ENCODE measurements around the gene KLHL21.
A peak's percentile ranks its signal among the peaks of the same experiment; 100 is the strongest.

Gene KLHL21

GRCh38 chr1:6627841-6628545 lies 25.3 kb upstream of the KLHL21 start:
- Histone ChIP-seq H2AFZ (ENCODE audit: low read length) (no peak overlapping the region), H3K4me2 (ENCODE audit: low read length) (no peak overlapping the region)

DNA sequence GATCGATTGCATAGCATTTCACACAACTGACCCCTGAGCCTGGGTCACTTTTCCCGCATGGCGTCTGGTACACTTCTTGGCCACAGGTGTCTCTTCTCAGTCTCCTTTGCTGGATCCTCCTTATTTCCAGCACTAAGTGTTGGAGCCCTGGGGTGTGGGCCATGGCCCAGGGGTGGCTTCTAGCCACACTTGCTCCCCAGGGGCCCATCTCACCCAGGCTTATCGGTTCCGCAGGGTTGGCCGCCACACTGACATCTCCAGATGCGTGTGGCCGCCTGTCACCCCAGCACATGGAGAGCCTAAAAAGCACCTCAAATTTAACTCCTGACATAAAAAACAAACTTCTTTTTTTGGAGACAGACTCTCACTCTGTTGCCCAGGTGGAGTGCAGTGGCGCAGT lies 24.4 kb upstream of the KLHL21 start:
- Histone ChIP-seq H3K4me1 (ENCODE audit: insufficient read depth, low read length, severe bottlenecking) (peaks cover 27% of the 10 kb centered on the region), H2AFZ (ENCODE audit: low read length) (no peak overlapping the region), H3K79me2 (ENCODE audit: insufficient read depth, low read length) (no peaks in the 10 kb centered on the region), H3K9ac (ENCODE audit: low read length) (no peak overlapping the region; the same call in 1 of the 2 replicates), H3K9me3 (ENCODE audit: low read length) (no peaks in the 10 kb centered on the region), H3F3A (ENCODE audit: insufficient read depth, low read length) (no peaks in the 10 kb centered on the region), H3K27ac (ENCODE audit: low read depth, low read length, poor library complexity, severe bottlenecking) (peak overlapping the region; percentile 48), H3K9me2 (ENCODE audit: low read depth, low read length) (no peaks in the 10 kb centered on the region), H3K4me2 (ENCODE audit: low read length) (peak overlapping the region; percentile 97; the same call in 1 of the 2 replicates), H3K4me3 (ENCODE audit: low read depth, low read length, poor library complexity, severe bottlenecking) (peak overlapping the region; percentile 85), H4K20me1 (ENCODE audit: insufficient read depth, low read length) (no peaks in the 10 kb centered on the region), H3K27me3 (ENCODE audit: insufficient read depth, low read length) (no peaks in the 10 kb centered on the region), H3K36me3 (ENCODE audit: insufficient read depth, low read length) (peaks cover 60% of the 10 kb centered on the region)
- TF ChIP-seq EZH2 (IDR thresholded peaks at IDR 0.05; ENCODE audit: borderline replicate concordance, low read length) = no peak
- TF ChIP-seq, protein P1, sequence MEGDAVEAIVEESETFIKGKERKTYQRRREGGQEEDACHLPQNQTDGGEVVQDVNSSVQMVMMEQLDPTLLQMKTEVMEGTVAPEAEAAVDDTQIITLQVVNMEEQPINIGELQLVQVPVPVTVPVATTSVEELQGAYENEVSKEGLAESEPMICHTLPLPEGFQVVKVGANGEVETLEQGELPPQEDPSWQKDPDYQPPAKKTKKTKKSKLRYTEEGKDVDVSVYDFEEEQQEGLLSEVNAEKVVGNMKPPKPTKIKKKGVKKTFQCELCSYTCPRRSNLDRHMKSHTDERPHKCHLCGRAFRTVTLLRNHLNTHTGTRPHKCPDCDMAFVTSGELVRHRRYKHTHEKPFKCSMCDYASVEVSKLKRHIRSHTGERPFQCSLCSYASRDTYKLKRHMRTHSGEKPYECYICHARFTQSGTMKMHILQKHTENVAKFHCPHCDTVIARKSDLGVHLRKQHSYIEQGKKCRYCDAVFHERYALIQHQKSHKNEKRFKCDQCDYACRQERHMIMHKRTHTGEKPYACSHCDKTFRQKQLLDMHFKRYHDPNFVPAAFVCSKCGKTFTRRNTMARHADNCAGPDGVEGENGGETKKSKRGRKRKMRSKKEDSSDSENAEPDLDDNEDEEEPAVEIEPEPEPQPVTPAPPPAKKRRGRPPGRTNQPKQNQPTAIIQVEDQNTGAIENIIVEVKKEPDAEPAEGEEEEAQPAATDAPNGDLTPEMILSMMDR (IDR thresholded peaks at IDR 0.05; ENCODE audit: low read length) = no peak

More at GRCh38 chr1:6627841-6628545, 25.3 kb upstream of the KLHL21 start:
- TF ChIP-seq, protein P1 (IDR thresholded peaks at IDR 0.05; ENCODE audit: low read length) = no peak
- no peak for TF ChIP-seq EZH2 (IDR thresholded peaks at IDR 0.05; ENCODE audit: borderline replicate concordance, low read length)
- no peaks in the 10 kb centered on the region for H3K9me3 ChIP-seq (ENCODE audit: low read length)
- H3K36me3 ChIP-seq (ENCODE audit: insufficient read depth, low read length) = peaks cover 60% of the 10 kb centered on the region
- H3K79me2 ChIP-seq (ENCODE audit: insufficient read depth, low read length) = no peaks in the 10 kb centered on the region
- peak overlapping the region; percentile 48 for H3K27ac ChIP-seq (ENCODE audit: low read depth, low read length, poor library complexity, severe bottlenecking)
- H3K9ac ChIP-seq (ENCODE audit: low read length) = no peak overlapping the region
- no peaks in the 10 kb centered on the region for H3K27me3 ChIP-seq (ENCODE audit: insufficient read depth, low read length)
- H3K4me1 ChIP-seq (ENCODE audit: insufficient read depth, low read length, severe bottlenecking) = peaks cover 27% of the 10 kb centered on the region
- no peak overlapping the region for H3K4me3 ChIP-seq (ENCODE audit: low read depth, low read length, poor library complexity, severe bottlenecking)
- H4K20me1 ChIP-seq (ENCODE audit: insufficient read depth, low read length) = no peaks in the 10 kb centered on the region
- H3K9me2 ChIP-seq (ENCODE audit: low read depth, low read length) = no peaks in the 10 kb centered on the region
- H3F3A ChIP-seq (ENCODE audit: insufficient read depth, low read length) = no peaks in the 10 kb centered on the region

GRCh38 chr1:6625584-6626149 lies 23.0 kb upstream of the KLHL21 start:
- peak overlapping the region; percentile 97 for H3K4me2 ChIP-seq (ENCODE audit: low read length)
- no peaks in the 10 kb centered on the region for H3F3A ChIP-seq (ENCODE audit: insufficient read depth, low read length)
- no peaks in the 10 kb centered on the region for H3K9me2 ChIP-seq (ENCODE audit: low read depth, low read length)
- H3K4me1 ChIP-seq (ENCODE audit: insufficient read depth, low read length, severe bottlenecking) = peaks cover 27% of the 10 kb centered on the region
- H3K36me3 ChIP-seq (ENCODE audit: insufficient read depth, low read length) = peaks cover 74% of the 10 kb centered on the region
- H3K9me3 ChIP-seq (ENCODE audit: low read length) = no peaks in the 10 kb centered on the region
- H3K27ac ChIP-seq (ENCODE audit: low read depth, low read length, poor library complexity, severe bottlenecking) = peak overlapping the region; percentile 50
- no peak overlapping the region for H2AFZ ChIP-seq (ENCODE audit: low read length)
- no peak for TF ChIP-seq EZH2 (IDR thresholded peaks at IDR 0.05; ENCODE audit: borderline replicate concordance, low read length)
- TF ChIP-seq, protein P1 (IDR thresholded peaks at IDR 0.05; ENCODE audit: low read length) = no peak
- no peaks in the 10 kb centered on the region for H4K20me1 ChIP-seq (ENCODE audit: insufficient read depth, low read length)
- no peaks in the 10 kb centered on the region for H3K27me3 ChIP-seq (ENCODE audit: insufficient read depth, low read length)
- no peaks in the 10 kb centered on the region for H3K79me2 ChIP-seq (ENCODE audit: insufficient read depth, low read length)
- H3K4me3 ChIP-seq (ENCODE audit: low read depth, low read length, poor library complexity, severe bottlenecking) = peak overlapping the region; percentile 85
- H3K9ac ChIP-seq (ENCODE audit: low read length) = peak overlapping the region; percentile 85
